ENCODE measurements around the gene SINHCAF.

Gene SINHCAF

GRCh38 chr12:31288381-31288780 lies 37.6 kb downstream of the SINHCAF start:
- Mint-ChIP-seq H3K9me3 (peaks cover 16% of the 10 kb centered on the region), H3K27me3 (ENCODE audit: low read depth, poor library complexity) (peaks cover 4% of the 10 kb centered on the region), H3K36me3 (ENCODE audit: low read depth) (peaks cover 94% of the 10 kb centered on the region), H3K27ac (peak overlapping the region; percentile 73), H3K4me3 (no peak overlapping the region), H3K4me1 (no peaks in the 10 kb centered on the region)
- no peak for TF ChIP-seq CTCF (IDR thresholded peaks at IDR 0.05)
- no peak for DNase-seq

- Mint-ChIP-seq H3K27ac (peak overlapping the region; percentile 64), H3K9me3 (peaks cover 8% of the 10 kb centered on the region), H3K4me1 (no peaks in the 10 kb centered on the region), H3K36me3 (ENCODE audit: low read depth) (peaks cover 82% of the 10 kb centered on the region), H3K27me3 (ENCODE audit: low read depth, poor library complexity) (no peaks in the 10 kb centered on the region), H3K4me3 (no peak overlapping the region)
- no peak for DNase-seq
- no peak for TF ChIP-seq CTCF (IDR thresholded peaks at IDR 0.05)
Observed at GRCh38 chr12:31280183-31280582, 45.8 kb downstream of the SINHCAF start.

- DNase-seq: no peak
- Mint-ChIP-seq H3K4me3 (no peak overlapping the region), H3K27me3 (ENCODE audit: low read depth, poor library complexity) (no peaks in the 10 kb centered on the region), H3K4me1 (no peaks in the 10 kb centered on the region), H3K27ac (peak overlapping the region; percentile 97), H3K36me3 (ENCODE audit: low read depth) (peaks cover 82% of the 10 kb centered on the region), H3K9me3 (peaks cover under 1% of the 10 kb centered on the region)
- no peak for TF ChIP-seq CTCF (IDR thresholded peaks at IDR 0.05)
Observed at GRCh38 chr12:31279390-31279924, 46.5 kb downstream of the SINHCAF start.

- no peak for DNase-seq
- Mint-ChIP-seq H3K4me1 (no peaks in the 10 kb centered on the region), H3K27me3 (ENCODE audit: low read depth, poor library complexity) (no peaks in the 10 kb centered on the region), H3K27ac (peak overlapping the region; percentile 97), H3K36me3 (ENCODE audit: low read depth) (peaks cover 79% of the 10 kb centered on the region), H3K9me3 (no peaks in the 10 kb centered on the region), H3K4me3 (no peak overlapping the region)
- TF ChIP-seq CTCF (IDR thresholded peaks at IDR 0.05): no peak
Observed at GRCh38 chr12:31278832-31279231, 47.1 kb downstream of the SINHCAF start.

- Mint-ChIP-seq H3K27ac (peak overlapping the region; percentile 97), H3K9me3 (no peaks in the 10 kb centered on the region), H3K4me3 (no peak overlapping the region), H3K27me3 (ENCODE audit: low read depth, poor library complexity) (no peaks in the 10 kb centered on the region), H3K4me1 (no peaks in the 10 kb centered on the region), H3K36me3 (ENCODE audit: low read depth) (peaks cover 75% of the 10 kb centered on the region)
- DNase-seq: no peak
- TF ChIP-seq CTCF (IDR thresholded peaks at IDR 0.05): no peak
Observed at GRCh38 chr12:31278424-31278823, 47.5 kb downstream of the SINHCAF start.

GRCh38 chr12:31277081-31277480 lies 48.9 kb downstream of the SINHCAF start:
- Mint-ChIP-seq H3K4me1 (no peaks in the 10 kb centered on the region), H3K27ac (peak overlapping the region; percentile 18)
- no peak for DNase-seq

More at GRCh38 chr12:31277081-31277480, 48.9 kb downstream of the SINHCAF start:
- Mint-ChIP-seq H3K9me3 (no peaks in the 10 kb centered on the region), H3K4me3 (no peak overlapping the region), H3K36me3 (ENCODE audit: low read depth) (peaks cover 64% of the 10 kb centered on the region), H3K27me3 (ENCODE audit: low read depth, poor library complexity) (no peaks in the 10 kb centered on the region)
- TF ChIP-seq CTCF (IDR thresholded peaks at IDR 0.05): no peak
